ENCODE data around the gene RUNDC3A.

Gene RUNDC3A
- 0 to 0.20 reads per million in 2 donors for total RNA-seq

- DNase-seq = peak; percentile 73 to 83 (median 78)
These were observed at the start of gene RUNDC3A for GRCh38 chr17:44308320-44308818. TSS of gene RUNDC3A (plus strand) at chr17:44308601. CDS start at chr17:44308833, 232 bp downstream.

GRCh38 chr17:44258811-44259351, 49.5 kb upstream of the RUNDC3A start:
- no peak for DNase-seq

GRCh38 chr17:44260296-44260695, 48.1 kb upstream of the RUNDC3A start:
- DNase-seq = no peak

- DNase-seq = no peak
These were observed 45.7 kb upstream of the RUNDC3A start for GRCh38 chr17:44262654-44263225.

GRCh38 chr17:44263345-44263902, 45.0 kb upstream of the RUNDC3A start:
- DNase-seq = no peak

- no peak for DNase-seq
These were observed 41.8 kb upstream of the RUNDC3A start for GRCh38 chr17:44266402-44267164.

GRCh38 chr17:44267165-44267455, 41.3 kb upstream of the RUNDC3A start:
- DNase-seq = no peak

GRCh38 chr17:44267818-44268490, 40.4 kb upstream of the RUNDC3A start, which contains the start of gene SLC4A1:
TSS of gene SLC4A1 (minus strand) at chr17:44268135. CDS start at chr17:44262866, 5,269 bp downstream.
- DNase-seq = no peak

GRCh38 chr17:44268709-44269534, 39.5 kb upstream of the RUNDC3A start:
- DNase-seq = no peak

- DNase-seq = no peak
These were observed 38.7 kb upstream of the RUNDC3A start for GRCh38 chr17:44269535-44270240.

GRCh38 chr17:44272321-44272951, 36.0 kb upstream of the RUNDC3A start:
- DNase-seq = no peak

- no peak for DNase-seq
These were observed 35.4 kb upstream of the RUNDC3A start for GRCh38 chr17:44272954-44273353.

- DNase-seq = no peak
These were observed 34.8 kb upstream of the RUNDC3A start for GRCh38 chr17:44273607-44274006.

GRCh38 chr17:44277976-44278375, 30.4 kb upstream of the RUNDC3A start:
- no peak for DNase-seq

- no peak for DNase-seq
These were observed 29.1 kb upstream of the RUNDC3A start for GRCh38 chr17:44279346-44279665.

GRCh38 chr17:44279666-44280391, 28.6 kb upstream of the RUNDC3A start:
- peak in 2 of 5 experiments; percentile 19 to 26 for DNase-seq

GRCh38 chr17:44280392-44280937, 27.9 kb upstream of the RUNDC3A start:
- DNase-seq = no peak

- DNase-seq = no peak
These were observed 26.8 kb upstream of the RUNDC3A start for GRCh38 chr17:44281570-44281969.

- DNase-seq = no peak
These were observed 26.1 kb upstream of the RUNDC3A start for GRCh38 chr17:44282264-44282663.

All from T-helper 2 cell (primary cell).